Epithelial cell of proximal tubule (primary cell): ENCODE data around the gene GPR160. TPM values are rescaled to one million over a fixed set of nuclear protein-coding genes. Genes with fewer than 3 reads are reported as not detected.

Experiments used
- DNase-seq: peaks from one replicate; pipeline ENCODE4 v3.0.0-alpha.2; 2011; ENCODE audit warnings: low read depth
- H3K4me3 ChIP-seq: 2 replicates; pipeline ENCODE4 v1.5.1; 2011; ENCODE audit warnings: low read depth, mild to moderate bottlenecking, low read length
- CTCF ChIP-seq: conservative IDR thresholded peaks from 2 replicates; pipeline ENCODE4 v1.5.1; 2012; ENCODE audit warnings: low read depth, mild to moderate bottlenecking, low read length
- total RNA-seq: library from RNA; depleted of rRNA; stranded (reverse); fragments of >200 nt; gene quantifications from 2 replicates; pipeline ENCODE4 v1.2.3, GENCODE V29; 2015

Gene GPR160
- total RNA-seq, 1 donor from 2014 or later, result 23.9 TPM

GRCh38 chr3:170062068-170062467, 24.3 kb downstream of the GPR160 start:
- no peak for TF ChIP-seq CTCF
- no peak for DNase-seq
- no peak overlapping the region for H3K4me3 ChIP-seq

GRCh38 chr3:170062769-170063168, 25.0 kb downstream of the GPR160 start:
- H3K4me3 ChIP-seq, result no peak overlapping the region
- peak; percentile 20 for TF ChIP-seq CTCF
- DNase-seq, result no peak

GRCh38 chr3:170063691-170064090, 25.9 kb downstream of the GPR160 start:
- no peak overlapping the region for H3K4me3 ChIP-seq
- TF ChIP-seq CTCF, result no peak
- no peak for DNase-seq

GRCh38 chr3:170064108-170064507, 26.3 kb downstream of the GPR160 start:
- no peak for DNase-seq
- no peak overlapping the region for H3K4me3 ChIP-seq
- no peak for TF ChIP-seq CTCF

- no peak for DNase-seq
Measured at GRCh38 chr3:170075441-170076091, 37.8 kb downstream of the GPR160 start.

GRCh38 chr3:170076715-170077238, 39.0 kb downstream of the GPR160 start:
- DNase-seq, result peak; percentile 58
- H3K4me3 ChIP-seq, result no peak overlapping the region
- TF ChIP-seq CTCF, result no peak

More at GRCh38 chr3:170075441-170076091, 37.8 kb downstream of the GPR160 start:
- TF ChIP-seq CTCF, result no peak
- no peak overlapping the region for H3K4me3 ChIP-seq

- TF ChIP-seq CTCF, result no peak
- no peak overlapping the region for H3K4me3 ChIP-seq
- no peak for DNase-seq
Measured at GRCh38 chr3:170077361-170077760, 39.6 kb downstream of the GPR160 start.
